ENCODE measurements around the gene OR4D5. TPM values are rescaled to one million over a fixed set of nuclear protein-coding genes. Genes with fewer than 3 reads are reported as not detected.

OR4D5 gene
- total and polyA plus RNA-seq, 2 donors (not counting 1 experiment from before 2014, with no cell fraction given) = not detected

GRCh38 chr11:123901867-123902266, 37.5 kb upstream of the OR4D5 start, which contains the start of gene OR8D4:
Gene OR8D4 (plus strand): TSS chr11:123902167. CDS start chr11:123906432, 4,265 bp downstream.
- no peaks in the 10 kb centered on the region for H3K27me3 ChIP-seq (ENCODE audit: control insufficient read depth, insufficient read depth, low read length)
- no peak within 1 kb of the TSS for H3K9ac ChIP-seq (ENCODE audit: insufficient read depth, low read length)
- no peak within 1 kb of the TSS for H2AFZ ChIP-seq (ENCODE audit: low read length)
- no peak for TF ChIP-seq CTCF (conservative IDR thresholded peaks at IDR 0.05 in 1 of 2, IDR thresholded peaks at IDR 0.05 in 1 of 2; ENCODE audit: low read depth in 1 of 2, low read length in 2 of 2)
- no peak for TF ChIP-seq EZH2 (IDR thresholded peaks at IDR 0.05; ENCODE audit: low read length, missing control alignments)
- no peak within 1 kb of the TSS for H3K27ac ChIP-seq (ENCODE audit: insufficient read depth, low read length)
- no peaks in the 10 kb centered on the region for H3K36me3 ChIP-seq (ENCODE audit: control insufficient read depth, insufficient read depth, low read length)
- no peaks in the 10 kb centered on the region for H3K79me2 ChIP-seq (ENCODE audit: control insufficient read depth, insufficient read depth, low read length)
- no peaks in the 10 kb centered on the region for H3K4me1 ChIP-seq (ENCODE audit: control insufficient read depth, extremely low read depth, insufficient read depth, low read length)
- no peak for DNase-seq (ENCODE audit: low read depth in 2 of 2)
- no peak within 1 kb of the TSS for H3K4me3 ChIP-seq (replicated peaks in 1 of 4; ENCODE audit: control extremely low read depth in 1 of 4, insufficient read depth in 1 of 4, low read depth in 3 of 4, low read length in 4 of 4)
- no peaks in the 10 kb centered on the region for H4K20me1 ChIP-seq (ENCODE audit: control insufficient read depth, extremely low read depth, insufficient read depth, low read length)
- H3K4me2 ChIP-seq (ENCODE audit: extremely low read depth, insufficient read depth, low read length) = no peak within 1 kb of the TSS
- no peaks in the 10 kb centered on the region for H3K9me3 ChIP-seq (ENCODE audit: control insufficient read depth, insufficient read depth, low read depth, low read length)

- H3K4me1 ChIP-seq (ENCODE audit: control insufficient read depth, extremely low read depth, insufficient read depth, low read length) = no peaks in the 10 kb centered on the region
- H3K4me3 ChIP-seq (replicated peaks in 1 of 4; ENCODE audit: control extremely low read depth in 1 of 4, insufficient read depth in 1 of 4, low read depth in 3 of 4, low read length in 4 of 4) = no peak overlapping the region
- H3K4me2 ChIP-seq (ENCODE audit: extremely low read depth, insufficient read depth, low read length) = no peak overlapping the region
- H3K9ac ChIP-seq (ENCODE audit: insufficient read depth, low read length) = no peak overlapping the region
- no peak overlapping the region for H3K27ac ChIP-seq (ENCODE audit: insufficient read depth, low read length)
- no peak overlapping the region for H2AFZ ChIP-seq (ENCODE audit: low read length)
- H3K79me2 ChIP-seq (ENCODE audit: control insufficient read depth, insufficient read depth, low read length) = no peaks in the 10 kb centered on the region
- TF ChIP-seq EZH2 (IDR thresholded peaks at IDR 0.05; ENCODE audit: low read length, missing control alignments) (no peak), CTCF (conservative IDR thresholded peaks at IDR 0.05 in 1 of 2, IDR thresholded peaks at IDR 0.05 in 1 of 2; ENCODE audit: low read depth in 1 of 2, low read length in 2 of 2) (no peak)
- no peaks in the 10 kb centered on the region for H3K27me3 ChIP-seq (ENCODE audit: control insufficient read depth, insufficient read depth, low read length)
- no peaks in the 10 kb centered on the region for H3K9me3 ChIP-seq (ENCODE audit: control insufficient read depth, insufficient read depth, low read depth, low read length)
- H4K20me1 ChIP-seq (ENCODE audit: control insufficient read depth, extremely low read depth, insufficient read depth, low read length) = no peaks in the 10 kb centered on the region
- H3K36me3 ChIP-seq (ENCODE audit: control insufficient read depth, insufficient read depth, low read length) = no peaks in the 10 kb centered on the region
- DNase-seq (ENCODE audit: low read depth in 2 of 2) = no peak
Observed at GRCh38 chr11:123903932-123904331, 35.5 kb upstream of the OR4D5 start.

DNA sequence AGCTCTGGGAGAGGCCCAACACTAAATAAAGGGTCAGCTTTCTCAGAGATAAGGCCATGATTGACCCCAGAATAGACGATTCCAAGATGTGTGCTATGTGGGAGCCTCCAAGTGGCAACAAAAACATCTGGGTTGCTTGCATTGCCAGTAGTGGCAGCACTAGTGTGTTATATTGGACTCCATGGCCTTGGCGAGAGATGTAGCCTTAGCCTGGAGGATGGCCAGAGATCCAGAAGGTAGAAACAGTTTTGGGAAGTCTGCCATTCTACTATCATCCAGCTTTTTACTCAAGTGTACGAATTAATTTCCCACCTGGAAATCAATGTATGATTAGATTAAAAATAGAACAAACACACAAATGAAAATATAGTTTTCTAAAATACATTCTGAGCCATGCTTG, 34.5 kb upstream of the OR4D5 start:
- H3K27me3 ChIP-seq (ENCODE audit: control insufficient read depth, insufficient read depth, low read length) = no peaks in the 10 kb centered on the region

More for the DNA sequence above, 34.5 kb upstream of the OR4D5 start:
- H3K79me2 ChIP-seq (ENCODE audit: control insufficient read depth, insufficient read depth, low read length) = no peaks in the 10 kb centered on the region
- no peak overlapping the region for H3K27ac ChIP-seq (ENCODE audit: insufficient read depth, low read length)
- no peaks in the 10 kb centered on the region for H4K20me1 ChIP-seq (ENCODE audit: control insufficient read depth, extremely low read depth, insufficient read depth, low read length)
- H3K4me1 ChIP-seq (ENCODE audit: control insufficient read depth, extremely low read depth, insufficient read depth, low read length) = no peaks in the 10 kb centered on the region
- H3K9me3 ChIP-seq (ENCODE audit: control insufficient read depth, insufficient read depth, low read depth, low read length) = no peaks in the 10 kb centered on the region
- H3K4me2 ChIP-seq (ENCODE audit: extremely low read depth, insufficient read depth, low read length) = no peak overlapping the region
- TF ChIP-seq CTCF (conservative IDR thresholded peaks at IDR 0.05 in 1 of 2, IDR thresholded peaks at IDR 0.05 in 1 of 2; ENCODE audit: low read depth in 1 of 2, low read length in 2 of 2) = no peak
- TF ChIP-seq EZH2 (IDR thresholded peaks at IDR 0.05; ENCODE audit: low read length, missing control alignments) = no peak
- no peak overlapping the region for H3K9ac ChIP-seq (ENCODE audit: insufficient read depth, low read length)
- H2AFZ ChIP-seq (ENCODE audit: low read length) = no peak overlapping the region
- no peak for DNase-seq (ENCODE audit: low read depth in 2 of 2)
- no peak overlapping the region for H3K4me3 ChIP-seq (replicated peaks in 1 of 4; ENCODE audit: control extremely low read depth in 1 of 4, insufficient read depth in 1 of 4, low read depth in 3 of 4, low read length in 4 of 4)
- no peaks in the 10 kb centered on the region for H3K36me3 ChIP-seq (ENCODE audit: control insufficient read depth, insufficient read depth, low read length)
